ENCODE measurements around the gene CDH4.

The CDH4 gene

DNA sequence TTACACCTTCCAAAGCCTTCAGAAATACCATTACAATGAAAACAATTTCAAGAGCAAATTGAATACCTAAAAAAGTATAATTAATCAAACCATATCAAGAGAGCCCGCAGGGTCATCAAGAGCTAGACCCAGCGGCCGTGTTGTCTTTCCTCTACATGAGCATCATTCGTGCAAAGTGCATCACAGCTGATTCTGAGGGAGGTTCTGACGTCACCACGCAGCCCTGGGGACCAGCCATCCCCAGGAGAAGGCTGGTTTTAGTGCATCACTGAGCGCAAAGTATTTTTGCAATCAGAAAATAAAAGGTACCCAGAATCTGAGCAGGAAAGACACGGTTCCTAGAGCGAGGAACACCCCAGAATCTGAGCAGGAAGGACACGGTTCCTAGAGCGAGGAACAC, 371.4 kb downstream of the CDH4 start:
- no peak for TF ChIP-seq ZFX (IDR thresholded peaks at IDR 0.05)
- TF ChIP-seq, protein P1, sequence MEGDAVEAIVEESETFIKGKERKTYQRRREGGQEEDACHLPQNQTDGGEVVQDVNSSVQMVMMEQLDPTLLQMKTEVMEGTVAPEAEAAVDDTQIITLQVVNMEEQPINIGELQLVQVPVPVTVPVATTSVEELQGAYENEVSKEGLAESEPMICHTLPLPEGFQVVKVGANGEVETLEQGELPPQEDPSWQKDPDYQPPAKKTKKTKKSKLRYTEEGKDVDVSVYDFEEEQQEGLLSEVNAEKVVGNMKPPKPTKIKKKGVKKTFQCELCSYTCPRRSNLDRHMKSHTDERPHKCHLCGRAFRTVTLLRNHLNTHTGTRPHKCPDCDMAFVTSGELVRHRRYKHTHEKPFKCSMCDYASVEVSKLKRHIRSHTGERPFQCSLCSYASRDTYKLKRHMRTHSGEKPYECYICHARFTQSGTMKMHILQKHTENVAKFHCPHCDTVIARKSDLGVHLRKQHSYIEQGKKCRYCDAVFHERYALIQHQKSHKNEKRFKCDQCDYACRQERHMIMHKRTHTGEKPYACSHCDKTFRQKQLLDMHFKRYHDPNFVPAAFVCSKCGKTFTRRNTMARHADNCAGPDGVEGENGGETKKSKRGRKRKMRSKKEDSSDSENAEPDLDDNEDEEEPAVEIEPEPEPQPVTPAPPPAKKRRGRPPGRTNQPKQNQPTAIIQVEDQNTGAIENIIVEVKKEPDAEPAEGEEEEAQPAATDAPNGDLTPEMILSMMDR (conservative IDR thresholded peaks at IDR 0.05) = no peak
- H3K27ac ChIP-seq = no peak overlapping the region

GRCh38 chr20:61625246-61625645, 373.2 kb downstream of the CDH4 start:
- TF ChIP-seq ZFX (IDR thresholded peaks at IDR 0.05) = no peak

DNA sequence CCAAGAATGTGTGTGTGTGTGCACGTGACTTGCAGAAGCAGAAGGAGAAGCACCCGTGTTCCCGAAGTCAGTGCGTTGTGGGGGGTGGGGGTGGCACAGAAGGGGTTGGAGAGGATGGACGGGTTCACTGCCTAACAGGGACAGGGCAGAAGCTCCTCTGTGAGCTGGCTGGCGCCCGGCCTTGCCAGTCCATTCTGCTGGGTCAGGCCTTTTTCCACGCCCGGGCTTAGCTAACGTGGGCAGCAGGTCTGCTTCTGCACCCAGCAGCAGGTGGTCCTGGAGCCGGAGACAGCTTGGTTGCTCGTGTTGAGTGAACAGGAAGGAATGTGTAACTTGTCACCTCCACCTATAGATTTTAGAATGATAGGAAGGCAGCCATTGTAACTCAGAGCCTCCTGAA, 374.4 kb downstream of the CDH4 start:
- H3K27ac ChIP-seq = no peak overlapping the region
- TF ChIP-seq, protein P1 (conservative IDR thresholded peaks at IDR 0.05) = no peak
- no peak for TF ChIP-seq ZFX (IDR thresholded peaks at IDR 0.05)

More at GRCh38 chr20:61625246-61625645, 373.2 kb downstream of the CDH4 start:
- no peak overlapping the region for H3K27ac ChIP-seq

DNA sequence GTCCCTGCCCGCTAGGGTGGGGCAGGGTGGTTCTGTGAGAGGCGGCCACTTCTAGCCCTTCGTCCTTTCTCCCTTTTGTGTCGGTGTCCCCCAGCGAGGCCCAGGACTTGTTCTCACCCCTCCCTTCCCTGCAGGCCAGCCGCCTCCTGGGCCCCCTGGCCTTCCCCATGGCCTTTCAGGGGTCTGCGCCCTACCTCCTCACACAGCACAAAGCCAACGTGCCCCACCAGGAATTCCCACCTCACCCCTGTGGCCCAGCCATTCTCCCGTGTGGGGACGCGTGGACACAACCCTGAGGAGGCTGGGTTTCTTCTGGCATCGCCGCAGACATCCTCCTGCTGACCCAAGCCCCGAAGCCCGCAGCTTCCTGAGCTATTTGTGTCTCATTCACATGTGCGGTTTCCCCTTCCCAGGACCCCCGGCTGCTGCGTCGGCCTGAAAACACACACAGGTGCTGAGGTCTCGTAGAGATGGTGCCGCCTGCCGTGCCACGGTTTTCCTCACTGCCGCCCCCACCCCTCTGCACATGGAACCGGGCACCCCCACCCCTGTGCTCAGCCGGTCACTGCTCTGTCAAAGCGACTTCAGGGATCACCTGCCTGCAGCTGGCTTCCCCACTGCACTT, 375.8 kb downstream of the CDH4 start:
- no peak for TF ChIP-seq ZFX (IDR thresholded peaks at IDR 0.05)
- TF ChIP-seq, protein P1 (conservative IDR thresholded peaks at IDR 0.05) = no peak
- no peak overlapping the region for H3K27ac ChIP-seq

- no peak overlapping the region for H3K27ac ChIP-seq
- TF ChIP-seq, protein P1 (conservative IDR thresholded peaks at IDR 0.05) = no peak
- no peak for TF ChIP-seq ZFX (IDR thresholded peaks at IDR 0.05)
Measured at GRCh38 chr20:61628480-61628879, 376.4 kb downstream of the CDH4 start.

DNA sequence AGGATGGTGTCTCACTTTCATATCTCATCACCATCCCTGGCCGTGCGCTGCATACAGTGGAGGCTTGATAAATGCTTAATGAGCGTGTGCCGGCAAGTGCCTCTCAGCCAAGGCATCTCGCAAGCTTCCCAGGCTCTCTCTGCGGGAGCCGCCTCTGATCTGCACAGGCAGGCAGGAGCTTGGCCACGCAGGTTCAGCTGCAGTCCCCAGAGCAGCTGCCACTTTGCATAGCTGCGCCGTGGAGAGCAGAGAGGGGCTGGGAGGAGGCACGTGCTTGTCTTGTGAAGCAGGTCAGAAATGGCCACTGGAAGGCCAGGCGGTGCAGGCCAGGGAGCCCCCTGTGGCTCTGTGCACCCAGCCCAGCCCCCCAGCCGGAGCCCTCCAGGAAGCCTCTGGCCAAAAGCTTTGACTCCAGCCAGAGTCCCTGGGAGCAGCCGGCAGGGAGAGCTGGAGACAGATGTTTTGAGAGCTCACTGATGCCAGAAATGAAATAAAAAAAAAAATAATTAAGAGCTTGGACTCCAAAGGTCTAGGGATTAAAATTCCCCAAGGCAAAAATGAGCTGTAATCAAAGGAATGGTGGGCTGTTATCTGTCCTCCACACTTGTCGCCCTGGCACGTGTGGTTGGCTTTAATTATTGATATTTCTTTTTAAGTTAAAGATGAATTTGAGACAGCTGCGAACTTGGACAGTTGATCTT, 377.0 kb downstream of the CDH4 start:
- TF ChIP-seq, protein P1 (conservative IDR thresholded peaks at IDR 0.05) = no peak
- no peak for TF ChIP-seq ZFX (IDR thresholded peaks at IDR 0.05)
- H3K27ac ChIP-seq = no peak overlapping the region

DNA sequence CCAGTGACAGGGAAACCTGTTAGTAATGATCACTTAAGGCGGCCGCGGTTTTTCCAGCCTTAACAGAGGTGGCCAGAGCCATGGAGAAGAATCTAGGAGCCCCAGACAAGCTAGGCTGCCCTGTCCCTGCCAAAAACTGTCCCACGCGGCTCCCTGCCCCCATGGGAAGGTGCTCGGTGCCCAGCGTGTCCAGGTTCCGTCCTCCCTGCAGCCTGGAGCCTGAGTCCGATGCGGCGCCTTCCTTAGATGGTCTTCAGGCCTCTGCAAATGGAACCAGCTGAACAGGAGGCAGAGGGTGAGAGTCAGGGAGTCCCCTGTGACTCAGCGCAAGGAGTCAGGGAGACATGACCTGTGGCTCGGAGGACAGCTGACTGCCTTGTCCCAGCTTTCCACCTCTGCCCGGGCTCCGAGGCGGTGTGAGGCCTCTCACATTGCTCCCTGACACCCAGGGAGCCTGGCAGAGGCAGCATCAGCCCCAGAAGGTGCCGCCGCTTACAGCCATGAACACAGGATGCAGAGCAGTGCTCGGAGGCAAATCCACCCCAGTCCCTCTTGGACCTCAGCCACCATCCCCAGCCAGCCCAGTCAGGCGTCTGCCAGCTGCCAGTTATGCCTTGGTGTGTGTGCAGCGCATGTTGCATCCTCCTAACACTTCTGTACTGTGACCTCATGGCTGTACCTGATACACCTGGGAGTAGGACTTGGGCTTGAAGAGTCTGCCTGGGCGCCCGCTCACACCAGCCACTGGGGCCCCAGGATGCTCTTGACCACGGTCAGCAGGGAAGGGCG, 377.7 kb downstream of the CDH4 start:
- TF ChIP-seq, protein P1 (conservative IDR thresholded peaks at IDR 0.05) = no peak
- TF ChIP-seq ZFX (IDR thresholded peaks at IDR 0.05) = no peak
- H3K27ac ChIP-seq = no peak overlapping the region

Data from C4-2B (cell line).